Left renal pelvis (tissue), 4 donors: ENCODE results near the gene IDH1. TPM values are rescaled to one million over a fixed set of nuclear protein-coding genes. Genes with fewer than 3 reads are reported as not detected.
"Not testable (repeated sequence)": the region's sequence is repeated elsewhere in the genome, so short reads cannot be mapped to it uniquely, and the experiment has no call there.

ENCODE experiments used
- DNase-seq, 4 donors: peaks; one replicate each; pipeline ENCODE4 v3.0.0-alpha.2; 2013; ENCODE audit warnings: low read depth in 4 of 4, low spot score in 3 of 4
- polyA plus RNA-seq, 4 donors: library from polyadenylated mRNA; unstranded; fragments of 120-200 nt; gene quantifications; one replicate each; pipeline ENCODE4 v1.2.1, GENCODE V29; 2013; ENCODE audit not compliant: insufficient read length in 4 of 4

IDH1 gene
- polyA plus RNA-seq, 4 donors = 64.4 to 117 (median 100) TPM

DNA sequence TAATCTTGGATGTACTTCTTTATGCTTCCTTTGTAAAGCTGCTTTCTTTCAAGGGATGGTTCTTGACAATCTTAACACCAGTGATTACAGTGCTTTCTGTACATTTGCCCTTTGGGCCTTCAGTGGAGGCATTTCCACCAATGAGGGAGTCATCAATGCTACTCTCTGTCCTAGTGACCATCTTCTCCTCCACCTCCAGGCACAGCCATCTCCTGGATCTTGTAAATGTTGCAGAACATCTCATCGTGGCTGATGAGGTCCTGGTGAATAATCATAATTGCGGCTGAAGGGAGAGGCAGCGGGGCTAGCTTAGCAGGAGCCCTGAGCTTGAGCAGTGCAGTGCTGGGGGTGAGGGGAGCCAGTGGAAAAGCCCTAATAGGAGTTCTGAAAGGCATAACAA, 32.5 kb downstream of the IDH1 start:
- DNase-seq = no peak

DNA sequence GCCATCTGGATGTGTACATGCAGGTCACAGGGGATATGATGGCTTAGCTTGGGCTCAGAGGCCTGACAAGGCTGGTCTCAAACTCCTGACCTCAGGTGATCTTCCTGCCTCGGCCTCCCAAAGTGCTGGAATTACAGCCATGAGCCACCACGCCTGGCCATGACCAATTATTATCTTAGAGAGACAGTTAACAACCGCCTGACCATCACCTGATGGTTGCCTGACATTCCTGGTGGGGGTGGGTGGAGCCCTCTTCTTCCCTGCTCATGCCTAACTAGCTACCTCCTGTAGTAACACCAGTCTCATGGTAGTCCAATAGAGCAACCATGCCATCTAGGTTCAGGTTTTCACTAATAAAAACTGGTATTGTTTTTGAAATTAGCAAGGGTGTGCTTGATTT, 33.0 kb downstream of the IDH1 start:
- not testable (repeated sequence) for DNase-seq

DNA sequence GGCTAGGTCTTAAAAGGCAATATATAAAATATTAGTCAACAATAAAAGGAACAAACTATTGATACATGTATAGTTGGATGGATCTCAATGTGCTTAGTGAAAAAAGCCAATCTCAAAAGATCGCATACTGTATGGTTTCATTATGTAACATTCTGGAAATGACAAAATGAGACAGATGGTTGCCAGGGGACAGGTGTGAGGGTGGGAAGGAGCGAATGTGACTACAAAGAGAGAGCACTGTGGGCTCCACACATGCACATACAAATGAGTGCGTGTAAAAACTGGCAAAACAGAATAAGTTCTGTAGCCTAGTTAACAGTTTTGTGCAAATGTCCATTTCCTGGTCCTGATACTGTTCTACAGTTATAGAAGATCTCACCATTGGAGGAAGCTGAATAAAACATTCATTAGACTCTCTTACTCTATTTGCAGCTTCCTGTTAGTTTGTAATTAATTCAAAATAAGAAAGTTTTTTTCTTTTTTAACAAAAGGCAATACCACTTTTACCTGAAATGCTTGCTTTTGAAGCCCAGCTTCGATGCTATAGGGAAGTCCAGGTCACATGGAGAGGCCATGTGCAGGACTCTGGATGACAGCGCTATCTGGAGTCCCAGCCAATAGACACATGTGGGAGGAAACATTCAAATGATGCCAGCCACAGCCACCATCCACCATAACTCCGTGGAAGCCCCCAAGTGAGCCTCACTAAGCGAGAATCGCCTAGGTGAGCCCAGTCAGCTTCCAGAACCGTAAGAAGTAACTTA, 44.0 kb downstream of the IDH1 start:
- no peak for DNase-seq

DNA sequence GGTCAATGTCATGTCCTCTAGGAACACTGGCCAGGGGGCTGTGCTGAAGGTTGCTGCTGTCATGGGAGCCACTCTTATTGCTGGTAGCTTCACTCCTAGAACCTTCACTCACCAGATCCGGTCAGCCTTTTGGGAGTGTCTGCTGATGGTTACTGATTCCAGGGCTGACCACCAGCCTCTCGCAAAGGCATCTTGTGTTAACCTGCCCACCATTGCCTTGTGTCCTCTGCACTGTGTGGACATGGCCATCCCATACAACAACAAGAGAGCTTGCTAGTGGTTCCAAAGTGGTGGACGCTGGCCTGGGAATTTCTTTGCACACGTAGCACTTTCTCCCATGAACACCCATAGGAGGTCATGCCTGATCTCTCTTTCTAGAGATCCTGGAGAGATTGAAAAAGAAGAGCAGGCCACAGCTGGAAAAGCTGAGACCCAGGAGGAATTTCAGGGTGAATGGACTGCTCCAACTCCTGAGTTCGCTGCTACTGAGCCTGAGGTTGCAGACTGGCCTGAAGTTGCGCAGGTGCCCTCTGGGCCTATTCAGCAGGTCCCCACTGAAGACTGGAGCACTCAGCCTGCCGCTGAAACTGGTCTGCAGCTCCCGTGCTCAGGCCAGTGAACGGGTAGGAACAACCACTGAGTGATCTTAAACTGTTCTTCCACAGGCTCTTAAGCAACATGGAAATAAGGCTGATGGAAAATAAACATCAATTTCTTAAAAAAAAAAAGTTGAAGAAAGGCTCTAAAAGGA, 46.4 kb downstream of the IDH1 start:
- DNase-seq = no peak

DNA sequence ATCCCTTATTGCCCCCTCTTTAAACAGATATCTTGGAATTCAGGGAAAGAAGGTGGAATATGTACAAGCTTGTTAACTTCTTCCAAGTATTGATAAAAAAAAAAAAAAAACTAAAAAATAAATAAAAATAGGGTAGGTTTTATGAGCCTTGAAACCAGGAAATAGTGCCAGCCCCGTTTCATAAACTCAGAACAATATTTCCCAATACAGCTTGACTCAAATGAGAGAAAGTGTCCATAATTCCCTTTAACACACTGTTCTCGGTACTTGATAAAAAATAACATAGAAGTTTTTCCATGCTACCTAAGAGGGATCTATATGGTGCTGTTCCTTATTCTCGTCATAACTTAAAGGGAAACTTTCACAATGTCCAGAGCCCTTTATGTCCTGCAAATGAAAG, 47.1 kb downstream of the IDH1 start:
- DNase-seq = no peak

DNA sequence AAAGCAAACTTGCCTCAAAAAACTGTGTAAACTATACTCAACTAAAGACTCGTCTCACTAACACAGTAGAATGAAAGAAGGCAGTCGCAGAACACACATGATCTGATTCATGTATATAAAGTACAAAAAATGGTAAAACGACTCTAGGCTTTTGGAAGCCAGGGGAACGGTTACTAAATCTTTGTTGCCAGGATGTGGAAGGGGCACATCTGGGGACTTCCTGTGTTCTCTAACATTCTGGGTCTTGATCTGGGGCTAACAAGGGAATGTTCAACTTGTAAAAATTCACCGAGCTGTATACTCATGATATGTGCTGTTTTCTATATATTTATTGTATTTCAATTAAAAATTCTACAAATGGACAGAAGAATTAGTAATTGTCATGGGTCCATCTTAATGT, 50.7 kb downstream of the IDH1 start:
- no peak for DNase-seq

DNA sequence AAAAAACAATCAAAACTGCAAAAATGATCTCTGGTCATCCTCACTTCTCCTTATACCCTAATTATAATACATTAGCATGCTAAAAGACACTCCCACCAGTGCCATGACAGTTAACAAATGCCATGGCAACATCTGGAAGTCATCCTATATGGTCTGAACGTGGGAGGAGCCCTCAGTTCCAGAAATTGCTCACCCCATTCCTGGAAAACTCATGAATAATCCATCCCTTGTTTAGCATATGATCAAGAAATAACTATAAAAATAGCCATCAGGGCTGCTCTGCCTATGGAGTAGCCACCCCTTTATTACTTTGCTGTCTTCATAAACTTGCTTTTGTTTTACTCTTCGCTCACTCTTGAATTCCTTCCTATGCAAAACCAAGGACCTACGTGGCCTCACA, 59.3 kb downstream of the IDH1 start:
- DNase-seq = no peak

DNA sequence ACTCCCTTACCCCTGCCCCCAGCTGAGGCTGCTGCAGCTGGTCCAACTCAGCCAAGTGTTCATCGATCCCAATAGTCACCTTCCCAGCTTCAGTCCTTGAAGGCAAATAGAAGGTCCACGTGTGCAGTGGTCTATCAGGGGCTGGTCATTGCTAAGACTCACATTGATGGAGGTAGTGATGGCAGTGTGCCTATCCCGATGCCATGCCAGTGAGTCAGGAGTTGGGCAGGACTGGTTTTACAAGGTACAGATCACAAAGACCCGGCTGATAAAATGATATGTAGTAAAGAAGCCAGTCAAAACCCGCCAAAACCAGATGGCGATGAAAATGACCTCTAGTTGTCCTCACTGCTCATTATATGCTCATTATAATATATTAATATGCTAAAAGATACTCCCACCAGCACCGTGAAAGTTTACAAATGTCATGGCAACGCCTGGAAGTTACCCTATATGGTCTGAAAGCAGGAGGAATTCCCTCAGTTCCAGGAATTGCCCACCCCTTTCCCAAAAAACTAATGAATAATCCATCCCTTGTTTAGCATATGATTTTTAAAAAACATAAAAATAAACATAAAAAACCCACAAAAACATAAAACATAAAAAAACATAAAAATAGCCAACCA, 62.1 kb downstream of the IDH1 start:
- no peak for DNase-seq

DNA sequence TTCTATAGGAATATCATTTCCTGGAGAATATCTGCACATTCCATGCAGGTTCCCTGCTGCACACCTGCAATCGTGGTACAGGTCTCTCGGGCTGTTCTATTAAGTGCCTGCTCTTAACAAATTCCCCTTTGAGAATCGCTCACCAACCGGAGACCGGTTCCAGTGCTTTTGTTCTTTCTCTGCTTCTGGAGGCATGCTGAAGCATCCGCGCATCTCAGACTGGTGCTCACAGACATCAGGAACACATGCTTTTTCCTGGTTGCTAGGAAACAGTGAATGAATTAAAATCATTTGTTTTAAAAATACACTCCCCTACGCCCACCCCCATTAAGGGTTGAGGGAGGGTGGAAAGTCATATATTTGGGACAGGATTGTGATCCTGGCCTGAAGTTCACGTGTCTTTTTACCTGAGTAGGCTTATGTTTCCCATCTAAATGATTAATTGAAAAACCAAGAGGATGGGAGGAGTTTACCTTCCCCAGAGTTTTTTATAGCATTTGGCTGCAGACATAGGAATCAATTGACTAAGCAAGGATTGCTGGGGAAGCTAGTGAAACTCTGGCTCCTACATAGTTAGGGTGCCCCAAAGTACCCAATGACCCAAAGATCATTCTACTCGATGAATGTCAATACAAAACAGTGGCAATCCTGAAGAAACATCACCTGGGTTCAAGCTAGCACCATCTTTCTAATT, 64.9 kb downstream of the IDH1 start, which contains the start of gene C2orf80:
Gene C2orf80 (minus strand): TSS at position 221 of the 694 bp plus-strand sequence. CDS start 3,044 bp downstream, outside the sequence.
- DNase-seq = no peak

DNA sequence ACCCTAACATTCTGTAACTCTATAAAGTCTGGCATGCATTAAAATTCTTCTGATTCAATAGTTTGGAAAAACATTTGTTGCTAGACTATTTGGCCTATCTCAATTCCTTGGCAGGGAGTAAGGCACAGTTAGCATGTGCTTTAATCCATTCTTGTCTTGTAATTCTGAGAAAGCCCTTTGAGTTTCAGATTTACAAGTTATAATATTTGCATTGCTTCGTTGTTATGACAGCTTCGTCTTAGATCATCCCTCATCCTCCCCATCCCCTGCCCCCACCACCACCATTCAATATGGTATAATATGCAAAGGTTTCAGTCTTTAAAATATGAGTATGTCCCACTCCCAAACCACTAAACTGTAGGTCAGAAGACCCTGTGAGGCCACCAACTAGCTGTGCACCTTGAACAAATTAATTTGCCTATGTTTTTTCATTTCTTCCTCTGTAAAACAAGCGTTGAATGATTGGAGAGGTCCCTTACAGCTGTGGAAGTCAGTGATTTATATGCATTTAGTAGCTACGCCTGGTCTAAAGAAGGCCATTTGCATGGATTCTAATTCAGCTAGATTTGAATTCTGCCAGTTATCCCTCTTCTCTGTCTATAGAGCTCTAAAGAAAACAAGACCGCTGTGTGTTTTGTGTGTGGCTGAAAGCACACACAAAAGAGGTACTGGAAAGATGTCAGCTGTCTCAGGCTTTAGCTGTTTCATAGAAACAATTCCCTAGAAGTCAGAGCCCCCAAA, 65.6 kb downstream of the IDH1 start:
- no peak for DNase-seq

DNA sequence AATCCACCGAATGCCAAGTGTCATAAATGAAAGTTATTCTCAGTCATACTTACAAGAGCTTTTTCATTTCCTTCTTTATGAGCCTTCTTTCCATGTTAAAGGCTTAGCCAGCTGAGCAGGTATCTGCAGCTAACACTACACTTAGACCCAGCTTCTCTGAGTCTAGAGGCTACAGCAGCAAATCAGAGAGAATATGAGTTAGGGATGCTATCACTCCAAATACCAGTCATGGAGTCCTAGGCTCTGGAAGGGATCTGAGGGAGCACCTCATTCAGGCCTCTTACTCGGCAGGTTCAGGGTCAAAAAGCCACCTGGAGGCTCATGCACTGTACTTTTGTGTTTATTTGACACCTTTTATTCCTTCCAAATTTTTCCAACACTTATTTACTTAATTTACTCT, 68.0 kb downstream of the IDH1 start:
- no peak for DNase-seq

DNA sequence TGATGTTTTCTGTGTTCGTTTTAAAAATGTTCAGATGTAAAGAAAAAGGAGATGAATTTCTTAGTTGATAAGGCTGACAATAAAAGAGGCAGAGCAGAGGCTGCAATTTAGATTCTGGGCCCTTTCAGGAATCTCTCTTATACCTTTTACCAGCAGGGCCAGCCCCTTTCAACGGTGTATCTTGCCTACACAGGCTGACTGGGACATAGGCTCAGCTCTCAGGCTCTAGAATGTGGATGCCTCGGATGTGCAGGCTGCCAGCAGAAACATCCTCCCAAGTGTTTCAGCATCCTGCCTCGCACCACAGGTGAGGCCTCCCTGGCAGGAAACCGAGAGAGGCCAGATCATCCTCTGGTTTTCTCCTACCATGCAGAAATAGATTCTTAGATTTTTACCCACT, 68.4 kb downstream of the IDH1 start:
- DNase-seq = no peak

Other genes with a start within 250 kb of the IDH1 start
- 10 to 100 TPM; 13.7 to 16.0 (median 14.3) TPM for gene PLEKHM3, start 229.5 kb downstream of the IDH1 start, polyA plus RNA-seq
- not detected for gene CRYGD, start 130.5 kb downstream of the IDH1 start, polyA plus RNA-seq
- gene CRYGC, start 125.2 kb downstream of the IDH1 start, polyA plus RNA-seq = not detected
- not detected for gene CRYGB, start 108.9 kb downstream of the IDH1 start, polyA plus RNA-seq
- gene CRYGA, start 91.5 kb downstream of the IDH1 start, polyA plus RNA-seq = not detected
- gene C2orf80, start 65.0 kb downstream of the IDH1 start, polyA plus RNA-seq = under 1 TPM in 2 of 4 donors, not detected in 2; 0.46 to 0.58 TPM
- gene PIKFYVE, start 11.2 kb upstream of the IDH1 start, polyA plus RNA-seq = 10 to 100 TPM; 25.1 to 27.7 (median 25.8) TPM
- 10 to 100 TPM in 3 of 4 donors, 1 to 10 TPM in 1; 2.0 to 45.0 (median 40.5) TPM for gene PTH2R, start 151.7 kb upstream of the IDH1 start, polyA plus RNA-seq